Nephron progenitor cell (in vitro differentiated cells): ENCODE results near the gene SNX30.
A peak's percentile ranks its signal among the peaks of the same experiment; 100 is the strongest.

ENCODE experiments used
- DNase-seq: peaks from one replicate; pipeline ENCODE4 v3.0.0; 2021
- H3K27ac Mint-ChIP-seq: 2 replicates; pipeline ENCODE4 v1.8.0; 2021; ENCODE audit warnings: mild to moderate bottlenecking, moderate library complexity, mixed read lengths
- H3K27me3 Mint-ChIP-seq: 2 replicates; pipeline ENCODE4 v1.8.0; 2021; ENCODE audit warnings: mild to moderate bottlenecking, low read depth, mixed read lengths; ENCODE audit not compliant: poor library complexity
- H3K36me3 Mint-ChIP-seq: 2 replicates; pipeline ENCODE4 v1.8.0; 2021; ENCODE audit warnings: low read depth, mixed read lengths
- H3K4me1 Mint-ChIP-seq: 2 replicates; pipeline ENCODE4 v1.8.0; 2021; ENCODE audit warnings: mixed read lengths
- H3K4me3 Mint-ChIP-seq: 2 replicates; pipeline ENCODE4 v1.8.0; 2021; ENCODE audit warnings: mild to moderate bottlenecking, moderate library complexity, mixed read lengths
- H3K9me3 Mint-ChIP-seq: 2 replicates; pipeline ENCODE4 v1.8.0; 2021; ENCODE audit warnings: mild to moderate bottlenecking, moderate library complexity, mixed read lengths
- TF ChIP-seq, protein P1 (sequence below): fragments of 200-600 bp; sonication (generic); IDR thresholded peaks from 2 replicates; pipeline ENCODE4 v1.5.0; 2021; ENCODE audit warnings: antibody characterized with exemption

SNX30 gene

DNA sequence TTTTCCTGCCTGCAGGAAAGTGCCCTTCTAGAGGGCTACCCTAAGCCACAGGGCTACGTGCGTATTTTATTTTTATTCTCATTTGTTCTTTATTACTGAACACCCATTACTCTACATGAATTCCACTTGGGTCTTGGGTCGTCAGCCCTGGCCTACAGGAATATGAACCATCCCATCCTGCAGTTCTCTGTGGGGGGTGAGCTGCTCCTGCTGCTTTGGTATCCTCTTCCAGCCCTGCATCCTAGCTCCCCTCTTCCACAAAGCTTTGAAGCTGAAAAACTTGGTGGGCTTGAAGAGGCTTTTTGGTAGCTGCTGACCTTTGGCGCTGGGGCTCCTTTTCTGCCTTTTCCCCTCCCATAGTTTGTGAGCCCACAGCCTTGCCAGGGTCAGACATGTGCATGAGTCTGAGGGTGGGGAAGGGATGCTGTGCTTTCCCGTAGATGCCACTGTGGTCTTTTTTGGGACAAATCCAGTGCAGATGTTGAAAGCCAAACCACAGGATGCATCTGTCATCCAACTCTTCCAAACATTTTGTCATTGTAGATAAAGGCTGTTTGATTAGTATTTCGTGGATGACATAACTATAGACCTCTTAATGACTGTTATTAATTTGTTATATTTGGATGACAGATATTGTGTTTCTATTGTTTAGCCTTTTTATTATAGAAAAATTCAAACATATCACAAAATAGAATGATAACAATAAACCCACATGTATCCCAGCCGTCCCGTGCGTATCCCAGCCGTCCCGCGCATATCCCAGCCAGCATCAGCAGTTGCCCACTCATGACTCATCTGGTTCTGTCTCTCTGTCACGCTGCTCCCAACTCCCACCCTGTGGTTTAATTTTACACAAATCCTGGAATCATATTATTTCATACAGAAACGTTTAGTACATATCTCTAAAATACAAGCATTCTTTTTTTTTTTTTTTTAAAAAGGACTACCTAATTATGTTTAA lies 96.2 kb downstream of the SNX30 start:
- H3K27me3 Mint-ChIP-seq = peaks cover 9% of the 10 kb centered on the region
- H3K27ac Mint-ChIP-seq = no peak overlapping the region
- no peak for DNase-seq
- peaks cover 12% of the 10 kb centered on the region for H3K36me3 Mint-ChIP-seq
- H3K4me1 Mint-ChIP-seq = peaks cover 5% of the 10 kb centered on the region
- TF ChIP-seq, protein P1, sequence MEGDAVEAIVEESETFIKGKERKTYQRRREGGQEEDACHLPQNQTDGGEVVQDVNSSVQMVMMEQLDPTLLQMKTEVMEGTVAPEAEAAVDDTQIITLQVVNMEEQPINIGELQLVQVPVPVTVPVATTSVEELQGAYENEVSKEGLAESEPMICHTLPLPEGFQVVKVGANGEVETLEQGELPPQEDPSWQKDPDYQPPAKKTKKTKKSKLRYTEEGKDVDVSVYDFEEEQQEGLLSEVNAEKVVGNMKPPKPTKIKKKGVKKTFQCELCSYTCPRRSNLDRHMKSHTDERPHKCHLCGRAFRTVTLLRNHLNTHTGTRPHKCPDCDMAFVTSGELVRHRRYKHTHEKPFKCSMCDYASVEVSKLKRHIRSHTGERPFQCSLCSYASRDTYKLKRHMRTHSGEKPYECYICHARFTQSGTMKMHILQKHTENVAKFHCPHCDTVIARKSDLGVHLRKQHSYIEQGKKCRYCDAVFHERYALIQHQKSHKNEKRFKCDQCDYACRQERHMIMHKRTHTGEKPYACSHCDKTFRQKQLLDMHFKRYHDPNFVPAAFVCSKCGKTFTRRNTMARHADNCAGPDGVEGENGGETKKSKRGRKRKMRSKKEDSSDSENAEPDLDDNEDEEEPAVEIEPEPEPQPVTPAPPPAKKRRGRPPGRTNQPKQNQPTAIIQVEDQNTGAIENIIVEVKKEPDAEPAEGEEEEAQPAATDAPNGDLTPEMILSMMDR = no peak
- no peak overlapping the region for H3K4me3 Mint-ChIP-seq
- H3K9me3 Mint-ChIP-seq = no peaks in the 10 kb centered on the region

DNA sequence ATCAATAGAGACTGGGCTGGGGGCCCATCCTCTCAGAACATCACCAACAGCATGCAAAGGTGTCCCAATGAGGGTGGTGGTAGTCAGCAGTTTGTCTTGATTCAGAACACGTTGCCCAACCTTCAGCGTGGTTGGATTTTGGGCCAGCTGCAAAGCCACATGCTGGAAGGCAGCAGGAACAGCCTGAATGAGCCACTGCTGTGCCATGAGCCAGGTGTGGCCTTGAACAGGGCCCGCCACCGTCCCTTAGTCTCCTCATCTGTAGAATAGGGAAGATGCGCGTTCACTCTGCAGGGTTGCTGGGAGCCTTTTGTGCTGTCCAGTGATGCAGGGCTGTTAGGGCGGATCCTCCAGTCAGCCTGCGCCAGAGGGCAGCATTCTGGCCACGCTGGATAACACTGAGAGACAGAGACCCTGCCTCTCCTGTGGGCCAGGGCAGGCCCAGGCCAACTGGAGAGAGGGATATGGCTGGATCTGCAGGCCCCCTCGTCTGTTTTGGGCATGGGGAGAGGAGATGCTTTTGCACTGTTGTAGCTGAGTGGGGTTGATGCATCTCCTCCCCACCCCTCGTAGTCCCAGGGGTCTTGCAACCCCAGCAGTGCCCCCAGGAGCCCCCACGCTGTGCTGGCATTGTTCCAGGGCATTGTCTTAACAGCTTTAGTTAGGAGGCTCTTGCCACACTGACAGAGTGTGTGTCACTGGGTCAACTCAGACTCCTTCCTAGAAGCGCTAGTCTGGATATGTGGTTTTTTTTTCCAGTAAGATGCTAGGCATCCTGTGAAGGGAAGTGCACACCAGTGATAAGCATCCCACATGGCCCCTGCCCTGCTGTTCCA lies 98.0 kb downstream of the SNX30 start:
- TF ChIP-seq, protein P1 = no peak
- peaks cover 4% of the 10 kb centered on the region for H3K27me3 Mint-ChIP-seq
- no peaks in the 10 kb centered on the region for H3K9me3 Mint-ChIP-seq
- no peak overlapping the region for H3K4me3 Mint-ChIP-seq
- H3K36me3 Mint-ChIP-seq = peaks cover 25% of the 10 kb centered on the region
- H3K27ac Mint-ChIP-seq = no peak overlapping the region
- H3K4me1 Mint-ChIP-seq = peaks cover 11% of the 10 kb centered on the region
- no peak for DNase-seq

DNA sequence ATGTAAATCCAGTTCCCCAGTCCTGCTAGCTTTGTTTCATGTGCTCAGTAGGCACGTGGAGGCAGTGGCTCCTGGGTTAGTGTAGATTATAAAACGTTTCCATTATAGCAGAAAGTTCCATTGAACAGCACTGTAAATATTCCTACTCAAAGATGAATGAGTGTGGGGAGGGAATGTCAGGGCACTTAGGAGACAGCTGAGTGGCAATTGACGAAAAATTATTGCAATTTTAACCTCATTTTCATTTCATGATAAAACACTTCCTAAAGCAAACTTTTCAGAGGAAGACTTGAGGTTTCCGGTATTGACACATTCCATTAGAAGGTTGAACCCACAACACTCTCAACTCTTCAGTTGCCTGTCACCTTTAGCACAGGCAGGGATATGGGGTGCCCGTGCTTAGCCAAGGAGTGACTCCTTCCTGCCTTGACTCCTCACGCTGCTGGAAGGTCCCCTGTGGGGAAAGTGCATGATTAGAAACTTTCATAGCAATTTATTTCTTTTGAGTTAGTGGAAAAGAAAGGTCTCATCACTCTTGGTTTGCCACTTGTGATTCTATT lies 98.9 kb downstream of the SNX30 start:
- H3K9me3 Mint-ChIP-seq = no peaks in the 10 kb centered on the region

DNA sequence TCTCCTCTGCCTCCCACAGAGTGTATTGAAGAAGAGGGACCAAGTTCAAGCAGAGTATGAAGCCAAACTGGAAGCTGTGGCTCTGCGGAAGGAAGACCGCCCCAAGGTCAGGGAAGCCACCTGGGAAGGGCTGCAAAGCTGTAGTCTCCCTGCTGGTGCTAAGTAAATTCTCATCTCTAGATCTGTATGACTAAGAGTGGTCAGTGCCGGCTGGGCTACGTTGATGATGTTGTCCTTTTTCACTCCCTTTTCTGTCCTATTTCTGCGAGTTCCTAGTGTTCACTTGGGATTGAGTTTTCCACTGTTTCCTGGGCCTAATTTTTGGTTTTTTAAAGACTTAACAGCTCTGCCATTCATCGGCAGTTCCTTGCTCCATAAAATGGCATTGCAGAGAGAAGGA lies 100.3 kb downstream of the SNX30 start:
- Mint-ChIP-seq H3K4me1 (peaks cover 17% of the 10 kb centered on the region), H3K27ac (peak overlapping the region; percentile 88), H3K9me3 (no peaks in the 10 kb centered on the region), H3K36me3 (peaks cover 28% of the 10 kb centered on the region), H3K27me3 (peaks cover under 1% of the 10 kb centered on the region), H3K4me3 (no peak overlapping the region)
- no peak for DNase-seq
- TF ChIP-seq, protein P1 = no peak

More for the DNA sequence above, 98.9 kb downstream of the SNX30 start:
- Mint-ChIP-seq H3K4me1 (peaks cover 13% of the 10 kb centered on the region), H3K36me3 (peaks cover 28% of the 10 kb centered on the region), H3K4me3 (no peak overlapping the region), H3K27ac (no peak overlapping the region), H3K27me3 (no peaks in the 10 kb centered on the region)
- DNase-seq = no peak
- TF ChIP-seq, protein P1 = no peak

DNA sequence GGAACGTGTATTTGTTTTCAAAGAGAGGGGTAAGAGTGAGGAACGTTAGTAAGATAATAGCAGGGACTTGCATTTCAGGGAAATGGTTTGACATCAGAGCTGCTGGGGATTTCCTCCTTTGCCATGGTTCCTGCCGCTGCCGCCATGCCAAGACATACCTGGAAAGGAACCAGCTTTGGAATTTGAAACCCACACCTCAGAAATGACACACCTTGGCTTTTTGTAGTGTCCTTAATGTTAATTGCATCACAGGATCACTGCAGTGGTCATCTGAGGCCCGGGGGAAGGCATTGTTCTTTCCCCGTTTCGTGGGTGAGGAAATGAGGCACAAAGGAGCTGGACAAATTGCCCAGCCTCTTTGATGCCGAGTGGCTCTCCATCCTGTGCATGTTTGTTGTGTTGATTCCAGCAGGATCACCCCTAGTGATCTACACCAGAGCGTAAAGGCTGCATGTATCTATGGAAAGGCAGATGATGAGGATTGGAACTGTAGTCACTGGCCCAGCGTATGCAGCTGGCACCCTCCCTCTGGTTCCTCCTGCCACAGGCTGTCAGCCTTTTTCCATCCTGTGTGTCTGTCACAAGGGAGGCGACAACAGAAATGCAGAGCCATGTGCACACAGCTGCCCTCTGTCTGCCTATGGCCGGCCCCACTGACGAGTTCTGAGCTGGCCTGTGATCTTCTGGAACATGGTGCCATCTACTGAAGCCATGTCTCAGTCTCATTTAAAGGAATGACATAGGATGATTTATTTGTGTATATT lies 102.4 kb downstream of the SNX30 start:
- no peak for DNase-seq
- H3K27me3 Mint-ChIP-seq = peaks cover 4% of the 10 kb centered on the region
- H3K4me1 Mint-ChIP-seq = peaks cover 36% of the 10 kb centered on the region
- peaks cover 28% of the 10 kb centered on the region for H3K36me3 Mint-ChIP-seq
- H3K27ac Mint-ChIP-seq = no peak overlapping the region
- TF ChIP-seq, protein P1 = no peak
- no peak overlapping the region for H3K4me3 Mint-ChIP-seq
- H3K9me3 Mint-ChIP-seq = no peaks in the 10 kb centered on the region
